Epidermal melanocyte (primary cell): ENCODE measurements around the gene BEGAIN.

ENCODE experiments used
- DNase-seq: peaks from one replicate; pipeline ENCODE4 v3.0.0; 2011; ENCODE audit warnings: low spot score; ENCODE audit not compliant: insufficient read length

The BEGAIN gene

GRCh38 chr14:100568164-100568997 lies 18.8 kb downstream of the BEGAIN start:
- no peak for DNase-seq

GRCh38 chr14:100567877-100568163 lies 19.4 kb downstream of the BEGAIN start:
- no peak for DNase-seq

GRCh38 chr14:100567009-100567876 lies 20.0 kb downstream of the BEGAIN start:
- DNase-seq, result no peak

- no peak for DNase-seq
These were observed 20.6 kb downstream of the BEGAIN start for GRCh38 chr14:100566586-100566985.

GRCh38 chr14:100566119-100566518 lies 21.1 kb downstream of the BEGAIN start:
- DNase-seq, result no peak

- DNase-seq, result no peak
These were observed 21.6 kb downstream of the BEGAIN start for GRCh38 chr14:100565650-100566049.

- DNase-seq, result no peak
These were observed 22.7 kb downstream of the BEGAIN start for GRCh38 chr14:100564512-100564911.

GRCh38 chr14:100562751-100563150 lies 24.5 kb downstream of the BEGAIN start:
- no peak for DNase-seq

- no peak for DNase-seq
These were observed 26.2 kb downstream of the BEGAIN start for GRCh38 chr14:100561005-100561404.

- DNase-seq, result no peak
These were observed 26.7 kb downstream of the BEGAIN start for GRCh38 chr14:100560471-100560870.

GRCh38 chr14:100559455-100559854 lies 27.8 kb downstream of the BEGAIN start:
- no peak for DNase-seq

- no peak for DNase-seq
These were observed 28.3 kb downstream of the BEGAIN start for GRCh38 chr14:100558966-100559365.

- DNase-seq, result no peak
These were observed 29.0 kb downstream of the BEGAIN start for GRCh38 chr14:100558226-100558625.

- no peak for DNase-seq
These were observed 29.6 kb downstream of the BEGAIN start for GRCh38 chr14:100557658-100558057.

- DNase-seq, result no peak
These were observed 30.2 kb downstream of the BEGAIN start for GRCh38 chr14:100556936-100557505.

GRCh38 chr14:100556140-100556475 lies 31.1 kb downstream of the BEGAIN start:
- no peak for DNase-seq

GRCh38 chr14:100555436-100556139 lies 31.6 kb downstream of the BEGAIN start:
- DNase-seq, result no peak

GRCh38 chr14:100554696-100555320 lies 32.4 kb downstream of the BEGAIN start:
- no peak for DNase-seq

- no peak for DNase-seq
These were observed 33.0 kb downstream of the BEGAIN start for GRCh38 chr14:100554082-100554677.

GRCh38 chr14:100553471-100553870 lies 33.7 kb downstream of the BEGAIN start:
- no peak for DNase-seq
